Measurements from ENCODE around the gene SNRK.
"Not testable (repeated sequence)": the region's sequence is repeated elsewhere in the genome, so short reads cannot be mapped to it uniquely, and the experiment has no call there.

SNRK gene

DNA sequence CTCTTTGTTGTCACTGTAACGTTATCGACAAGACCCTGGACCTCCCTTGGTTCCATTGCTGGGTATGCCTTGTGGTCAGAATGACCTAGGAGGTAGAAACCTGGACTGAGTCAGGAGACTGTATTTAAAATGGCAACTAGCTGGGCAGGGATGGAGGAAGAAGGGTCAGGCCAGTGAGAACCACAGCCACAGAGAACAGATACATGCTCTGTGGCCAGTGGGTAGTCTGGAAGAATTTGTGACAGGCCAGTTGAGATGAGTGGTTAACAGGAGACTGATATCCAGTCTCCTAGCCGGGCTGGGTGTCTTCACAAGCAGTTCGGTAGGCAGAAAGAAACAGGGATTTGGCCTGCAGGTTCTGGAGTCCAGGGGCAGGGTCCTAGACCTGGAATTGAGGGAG, 58.9 kb downstream of the SNRK start:
- no peak for DNase-seq

DNA sequence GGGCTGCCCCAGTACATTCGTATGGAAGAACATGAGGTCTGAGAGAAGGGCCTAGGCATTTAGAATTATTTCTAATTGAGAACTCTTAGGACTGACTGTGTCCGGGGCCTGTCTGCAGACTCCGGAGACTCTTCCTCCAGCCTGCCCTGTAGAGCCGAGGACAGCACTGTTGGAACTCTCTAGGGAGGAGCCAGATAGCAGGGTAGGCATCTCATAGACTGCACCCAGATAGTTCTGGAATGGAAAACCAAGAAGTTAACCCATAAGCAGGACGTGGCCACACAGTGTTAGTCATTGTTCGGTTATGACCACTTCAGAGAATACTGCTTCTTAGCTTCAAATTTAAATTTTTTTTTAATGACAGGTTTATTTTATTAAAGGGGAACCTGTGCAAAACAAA, 59.5 kb downstream of the SNRK start:
- no peak for DNase-seq

DNA sequence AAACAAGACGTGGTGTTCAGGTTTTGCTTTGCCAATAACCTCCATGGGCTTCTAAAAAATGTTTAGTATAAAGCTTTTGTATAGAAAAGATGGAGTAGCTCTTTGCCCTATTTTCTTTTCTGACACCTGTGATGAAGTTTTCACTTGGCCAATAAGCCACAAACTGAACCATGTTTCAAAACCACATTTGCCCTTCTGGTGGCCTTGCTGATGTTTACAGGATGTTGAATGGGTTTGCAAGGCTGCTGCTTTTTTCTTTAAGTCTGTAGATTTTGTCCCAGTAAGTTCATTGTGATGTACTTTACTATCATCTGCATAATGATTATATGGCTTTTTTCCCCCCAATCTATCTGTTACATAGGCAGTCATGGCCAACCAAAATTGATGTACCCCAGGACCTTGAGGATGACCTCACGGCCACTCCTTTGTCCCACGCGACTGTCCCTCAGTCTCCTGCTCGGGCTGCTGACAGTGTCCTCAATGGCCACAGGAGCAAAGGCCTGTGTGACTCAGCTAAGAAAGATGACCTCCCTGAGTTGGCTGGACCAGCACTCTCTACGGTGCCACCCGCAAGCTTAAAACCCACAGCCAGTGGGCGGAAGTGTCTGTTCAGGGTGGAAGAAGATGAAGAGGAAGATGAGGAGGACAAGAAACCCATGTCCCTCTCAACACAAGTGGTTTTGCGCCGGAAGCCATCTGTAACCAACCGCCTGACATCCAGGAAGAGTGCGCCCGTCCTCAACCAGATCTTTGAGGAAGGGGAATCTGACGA, 60.8 kb downstream of the SNRK start:
- DNase-seq: no peak

DNA sequence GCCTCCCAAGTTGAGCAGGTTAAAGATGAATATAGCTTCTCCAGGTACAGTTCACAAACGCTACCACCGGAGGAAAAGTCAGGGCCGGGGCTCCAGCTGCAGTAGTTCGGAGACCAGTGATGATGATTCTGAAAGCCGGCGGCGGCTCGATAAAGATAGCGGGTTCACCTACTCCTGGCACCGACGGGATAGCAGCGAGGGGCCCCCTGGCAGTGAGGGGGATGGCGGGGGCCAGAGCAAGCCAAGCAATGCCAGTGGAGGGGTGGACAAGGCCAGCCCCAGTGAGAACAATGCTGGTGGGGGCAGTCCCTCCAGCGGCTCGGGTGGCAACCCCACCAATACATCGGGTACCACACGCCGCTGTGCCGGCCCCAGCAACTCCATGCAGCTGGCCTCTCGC, 61.4 kb downstream of the SNRK start:
- DNase-seq: no peak

DNA sequence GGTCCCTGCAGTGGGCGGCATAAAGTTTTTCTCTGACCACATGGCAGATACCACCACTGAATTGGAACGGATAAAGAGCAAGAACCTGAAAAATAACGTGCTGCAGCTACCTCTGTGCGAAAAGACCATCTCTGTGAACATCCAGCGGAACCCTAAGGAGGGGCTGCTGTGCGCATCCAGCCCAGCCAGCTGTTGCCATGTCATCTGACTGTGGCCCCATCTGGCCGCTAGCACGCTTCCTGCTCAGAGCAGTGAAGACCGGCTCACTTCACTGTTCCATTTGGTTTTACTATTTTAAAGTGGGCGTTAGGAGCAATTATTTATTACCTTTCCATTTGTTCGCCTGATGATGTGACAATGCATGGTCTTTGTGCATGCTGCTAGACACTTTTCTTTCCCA, 62.0 kb downstream of the SNRK start:
- DNase-seq: no peak

DNA sequence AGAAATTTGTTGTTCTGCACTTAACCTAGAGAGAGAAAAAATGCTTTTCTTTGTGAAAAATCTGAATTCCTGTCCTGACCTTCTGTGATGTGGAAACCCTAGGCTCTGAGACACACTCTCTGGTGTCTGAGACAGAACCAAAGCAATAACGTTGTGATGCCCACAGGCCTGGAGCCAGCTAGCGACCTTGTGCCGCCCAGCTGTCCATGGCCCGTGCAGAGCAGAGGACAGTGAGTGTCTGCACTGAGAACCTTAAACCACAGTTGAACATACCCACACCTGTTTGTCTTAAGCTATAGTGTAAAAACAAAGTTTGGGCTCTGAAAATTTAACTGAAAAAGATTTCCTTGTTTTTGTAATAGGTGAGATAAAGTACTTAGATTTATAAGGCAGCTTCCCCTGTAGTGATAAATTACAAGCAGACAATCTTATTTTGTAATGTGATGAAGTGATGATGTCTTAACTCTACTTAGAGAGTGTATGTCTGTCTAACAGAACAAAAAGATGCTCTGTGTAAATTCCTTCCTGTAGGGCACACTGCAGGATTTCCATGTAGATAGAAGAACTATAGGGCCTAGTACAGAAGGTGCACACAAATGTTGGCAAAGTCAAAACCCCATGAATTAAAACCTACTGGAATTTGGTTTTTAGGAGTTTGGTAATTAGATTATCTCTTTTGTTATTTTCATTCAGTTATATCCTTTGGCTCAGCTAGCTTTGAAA, 62.7 kb downstream of the SNRK start:
- no peak for DNase-seq

DNA sequence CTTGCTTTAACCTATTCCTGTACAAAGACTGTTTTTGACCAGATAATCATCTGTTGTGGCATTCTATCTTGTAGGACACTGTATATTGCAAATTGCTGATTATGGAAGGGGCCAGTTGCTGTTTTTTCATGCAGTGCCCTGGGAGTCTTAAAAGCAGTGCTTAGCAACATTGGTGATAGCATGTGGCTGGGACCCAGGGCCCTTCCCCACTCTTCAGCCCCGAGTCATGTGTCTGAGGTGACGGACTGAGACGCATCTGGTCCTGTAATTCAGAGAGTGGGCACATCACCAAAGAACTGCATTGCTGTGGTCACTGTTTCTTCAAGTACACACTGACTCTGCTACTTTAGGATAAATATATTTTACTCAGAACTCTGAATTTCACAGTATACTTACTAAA, 63.4 kb downstream of the SNRK start:
- no peak for DNase-seq

DNA sequence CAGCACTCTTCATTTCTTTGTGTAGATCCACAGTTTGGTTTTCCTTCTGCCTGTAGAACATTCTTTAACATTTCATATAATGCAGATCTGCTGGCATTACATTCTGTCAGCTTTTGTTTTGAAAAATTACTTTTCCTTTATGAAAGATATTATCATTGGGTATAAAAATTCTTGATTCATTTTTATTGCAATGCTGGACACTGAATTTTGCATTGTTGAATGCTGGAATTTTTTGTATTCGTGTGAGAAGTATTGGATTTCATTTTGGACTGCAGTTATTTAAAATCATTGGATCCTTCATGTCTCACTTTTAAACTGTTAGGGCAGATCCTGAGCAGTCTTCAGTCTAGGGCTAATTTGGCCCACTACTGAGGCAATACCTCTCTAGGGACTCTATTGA, 67.1 kb downstream of the SNRK start:
- no peak for DNase-seq

DNA sequence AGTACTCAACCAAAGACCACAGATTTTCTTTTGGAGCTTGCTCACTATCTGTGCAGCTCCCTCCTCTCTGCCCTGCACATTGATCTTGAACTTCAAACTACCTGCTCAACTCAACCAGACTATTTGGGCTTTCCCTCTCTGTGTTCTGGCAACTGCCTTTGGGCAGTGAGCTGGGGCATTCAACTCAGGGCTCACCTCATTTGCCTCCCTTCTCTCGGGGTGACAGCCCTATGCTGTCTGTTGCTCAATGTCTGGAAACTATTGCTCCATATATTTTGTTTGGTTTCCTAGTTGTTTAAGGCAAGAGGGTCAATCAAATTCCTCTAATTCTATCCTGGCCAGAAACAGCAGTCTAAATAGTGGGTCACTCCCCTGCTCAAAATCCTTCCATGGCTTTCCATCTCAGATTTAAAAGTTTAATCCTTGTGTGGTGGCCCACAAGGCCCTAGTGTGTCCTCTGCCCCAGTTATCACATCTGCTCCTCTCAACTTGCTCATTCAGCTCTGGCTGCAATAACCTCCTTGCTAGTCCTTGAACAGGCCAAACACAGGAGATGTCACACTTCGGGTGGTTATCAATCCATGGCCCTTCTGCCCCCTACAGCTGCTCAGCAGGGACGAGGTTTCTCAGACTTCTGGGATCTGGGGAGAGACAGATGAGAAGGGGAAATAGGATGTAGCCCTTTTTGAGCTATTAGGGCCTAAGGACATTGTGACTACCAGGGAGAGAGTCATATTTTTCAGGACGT, 67.8 kb downstream of the SNRK start:
- no peak for DNase-seq

DNA sequence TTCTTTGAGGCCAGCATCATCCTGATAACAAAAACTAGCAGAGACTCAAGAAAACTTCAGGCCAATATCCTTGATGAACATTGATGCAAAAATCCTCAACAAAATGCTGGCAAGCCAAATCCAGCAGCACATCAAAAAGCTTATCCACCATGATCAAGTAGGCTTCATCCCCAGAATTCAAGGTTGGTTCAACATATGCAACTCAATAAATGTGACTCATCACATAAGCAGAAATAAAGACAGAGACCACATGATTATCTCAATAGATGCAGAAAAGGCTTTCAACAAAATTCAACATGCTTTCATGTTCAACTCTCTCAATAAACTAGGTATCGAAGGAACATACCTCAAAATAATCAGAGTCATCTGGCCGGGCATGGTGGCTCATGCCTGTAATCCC, 69.7 kb downstream of the SNRK start:
- not testable (repeated sequence) for DNase-seq

DNA sequence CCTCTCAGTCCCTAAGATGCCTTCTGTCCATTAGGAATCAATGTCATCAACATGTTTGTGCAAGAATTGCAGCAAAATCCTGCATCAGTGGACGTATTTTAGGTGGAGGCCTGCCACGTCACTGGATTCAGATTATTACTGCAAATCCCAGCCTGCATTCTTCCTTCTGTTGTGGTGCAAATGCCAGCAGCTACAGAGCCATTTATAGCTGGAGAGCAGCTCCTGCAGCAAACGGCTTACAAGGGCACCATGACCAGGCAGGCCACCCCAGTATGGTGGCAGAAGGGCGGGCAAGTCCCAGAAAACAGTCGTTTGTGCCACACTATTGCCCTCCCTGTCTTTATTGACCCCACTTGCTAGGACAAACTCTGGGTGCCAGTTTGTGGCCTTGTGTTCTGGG, 74.7 kb downstream of the SNRK start:
- DNase-seq: no peak

DNA sequence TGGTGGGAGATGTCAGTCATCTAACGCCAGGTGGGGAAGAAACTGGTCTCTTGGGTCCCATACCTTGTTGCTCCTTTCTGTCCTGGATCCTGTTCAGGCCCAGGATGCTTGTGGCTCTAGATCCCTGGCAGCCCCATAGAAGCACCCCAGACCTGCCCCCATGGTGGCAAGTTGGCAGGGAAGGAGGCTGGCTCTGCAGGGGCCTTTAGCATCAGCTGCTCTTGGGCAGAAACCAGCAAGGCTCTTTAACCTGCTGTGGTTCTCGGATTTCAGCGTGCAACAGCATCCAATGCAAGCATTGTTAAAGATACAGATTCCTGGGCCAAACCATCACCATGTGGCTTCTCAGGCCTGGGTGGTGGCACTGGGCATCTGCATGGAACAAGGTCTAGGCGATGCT, 75.8 kb downstream of the SNRK start:
- no peak for DNase-seq

DNA sequence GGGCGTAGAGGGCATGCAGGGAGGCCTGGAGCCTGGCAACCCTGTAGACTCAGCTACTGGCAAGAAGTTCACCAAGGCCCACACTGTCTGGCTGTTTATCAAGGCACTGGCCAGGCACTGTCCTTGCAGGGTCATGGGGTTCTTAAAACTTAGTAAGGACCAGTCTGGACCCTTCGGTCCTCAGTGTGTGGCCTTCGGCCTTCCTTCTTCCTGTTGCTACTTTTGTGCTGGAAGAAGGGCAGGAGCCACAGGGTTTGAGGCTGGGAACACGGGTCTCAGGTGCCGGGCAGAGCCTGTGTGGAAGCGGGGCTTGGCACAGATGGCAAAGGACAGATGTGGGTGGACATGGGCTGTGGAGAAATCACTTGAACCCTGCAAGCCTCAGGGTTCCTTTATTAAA, 76.6 kb downstream of the SNRK start:
- no peak for DNase-seq

DNA sequence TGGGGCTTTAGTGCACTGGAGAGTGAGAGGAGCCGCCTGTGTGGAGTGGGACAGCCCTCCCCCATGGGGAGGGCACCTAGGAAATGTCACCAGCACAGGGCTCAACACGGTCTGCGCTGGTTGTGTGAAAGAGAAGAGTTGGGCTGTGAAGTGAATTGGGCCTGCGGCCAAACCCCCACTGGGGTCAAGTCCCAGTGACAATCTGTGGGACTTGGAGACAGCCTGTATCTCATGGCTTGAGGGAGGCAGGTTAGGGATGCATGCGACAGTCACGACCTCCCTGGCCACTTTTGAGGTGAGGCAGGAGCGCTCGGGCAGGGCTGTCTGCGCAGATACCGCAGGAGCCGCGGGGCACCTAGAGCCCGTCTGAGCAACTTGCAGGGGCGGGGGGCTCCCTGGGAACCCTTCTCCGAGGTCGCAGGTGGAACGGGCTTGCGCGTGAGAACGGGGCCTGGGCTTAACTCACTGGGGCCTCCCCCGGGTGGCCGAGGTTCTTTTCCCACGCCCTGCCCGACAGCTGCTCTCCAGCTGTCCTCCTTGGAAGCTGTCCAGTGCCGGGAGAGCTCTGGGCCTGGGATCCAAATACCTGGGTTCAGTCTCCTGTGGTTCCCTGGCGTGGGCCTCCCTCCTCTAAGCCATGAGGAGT, 77.4 kb downstream of the SNRK start:
- peak; percentile 21 for DNase-seq

DNA sequence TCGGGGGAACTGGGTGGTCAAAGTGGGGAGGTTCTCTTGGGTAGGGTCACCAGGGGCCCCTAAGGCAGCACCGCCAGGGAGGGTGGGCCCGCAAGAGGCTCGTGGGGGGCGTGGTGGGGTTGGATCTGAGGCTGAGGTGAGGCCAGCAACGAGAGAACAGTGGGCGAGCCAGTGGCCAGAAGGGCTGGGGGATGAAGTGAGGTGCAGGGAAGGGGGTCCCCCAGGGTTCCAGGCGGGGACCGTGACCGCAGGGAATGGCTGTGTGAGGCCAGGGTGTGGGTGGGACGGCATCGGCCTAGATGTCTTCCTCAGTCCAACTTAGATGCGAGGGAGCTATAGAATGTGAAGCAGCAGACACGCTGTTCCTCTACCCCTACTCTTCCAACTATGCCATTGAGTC, 78.2 kb downstream of the SNRK start:
- DNase-seq: no peak

DNA sequence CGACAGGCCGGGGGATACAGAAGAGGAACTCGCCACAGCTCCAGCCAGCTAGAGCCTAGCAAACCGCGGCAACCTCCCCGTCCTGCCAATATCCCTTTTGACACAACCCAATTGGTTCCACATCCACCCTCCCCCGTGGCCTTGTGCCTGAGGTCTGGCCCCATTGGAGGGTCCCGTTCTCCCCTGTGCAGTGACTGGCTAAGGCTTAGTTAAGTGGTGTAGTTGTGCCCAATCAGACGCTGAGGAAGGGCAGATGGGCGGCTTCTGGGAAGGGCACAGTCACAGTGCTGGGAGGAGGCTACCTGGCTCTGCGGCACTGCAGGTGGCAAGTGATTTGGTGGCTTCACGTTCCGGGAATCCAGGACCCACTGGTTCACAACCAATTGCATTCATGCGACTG, 78.6 kb downstream of the SNRK start:
- no peak for DNase-seq

DNA sequence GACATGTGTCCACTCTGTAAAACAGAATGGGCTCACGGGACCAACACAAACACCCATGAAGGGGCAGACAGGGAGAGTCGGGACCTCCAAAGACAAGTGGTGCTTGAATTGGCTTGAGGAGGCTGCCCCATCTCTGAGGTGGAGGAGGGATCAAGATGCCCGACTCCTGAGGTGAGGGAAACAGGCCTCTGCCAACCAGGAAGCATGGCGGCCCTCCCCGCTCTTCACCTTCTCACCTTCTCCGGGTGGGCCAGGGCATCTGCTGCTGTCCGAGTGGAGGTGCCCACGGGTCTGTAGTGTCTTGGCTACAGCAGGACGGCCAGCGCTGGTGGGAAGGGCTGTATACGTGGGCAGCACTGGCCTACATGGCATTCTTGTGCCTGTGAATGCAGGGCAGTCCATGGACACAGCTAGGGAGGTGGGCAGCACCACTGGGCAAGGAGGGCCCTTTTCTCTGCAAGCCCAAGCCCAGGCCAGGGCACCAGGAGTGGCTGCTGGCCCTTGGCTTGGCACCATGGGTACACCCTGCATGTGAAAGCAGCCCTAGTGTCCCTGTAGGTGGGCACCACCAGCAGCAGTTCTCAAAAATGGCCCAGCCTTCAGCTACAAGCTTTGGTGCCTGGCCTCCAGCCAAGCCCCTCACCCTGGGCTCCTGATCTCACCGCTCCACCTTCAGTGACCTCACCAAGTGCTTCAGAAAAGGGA, 79.4 kb downstream of the SNRK start:
- DNase-seq: no peak

DNA sequence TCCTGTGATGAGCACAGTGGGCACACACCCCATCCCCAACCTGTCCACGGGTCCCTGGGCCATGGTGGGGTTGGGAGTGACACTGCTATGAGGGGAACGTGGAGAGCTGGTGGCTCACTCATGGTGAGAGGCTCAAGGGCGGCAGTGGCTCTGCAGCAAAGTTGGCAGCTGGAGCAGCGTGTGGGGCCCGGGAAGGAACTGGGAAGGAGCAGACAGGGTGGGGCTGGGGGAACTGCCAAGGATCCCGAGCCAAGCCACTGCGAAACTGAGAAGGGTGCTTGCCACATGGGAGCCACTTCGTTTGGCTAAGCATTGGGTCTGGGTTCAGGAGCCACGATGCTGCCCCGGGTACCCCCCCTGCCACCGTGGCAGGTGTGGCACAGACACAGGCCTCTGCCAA, 80.1 kb downstream of the SNRK start:
- DNase-seq: no peak

DNA sequence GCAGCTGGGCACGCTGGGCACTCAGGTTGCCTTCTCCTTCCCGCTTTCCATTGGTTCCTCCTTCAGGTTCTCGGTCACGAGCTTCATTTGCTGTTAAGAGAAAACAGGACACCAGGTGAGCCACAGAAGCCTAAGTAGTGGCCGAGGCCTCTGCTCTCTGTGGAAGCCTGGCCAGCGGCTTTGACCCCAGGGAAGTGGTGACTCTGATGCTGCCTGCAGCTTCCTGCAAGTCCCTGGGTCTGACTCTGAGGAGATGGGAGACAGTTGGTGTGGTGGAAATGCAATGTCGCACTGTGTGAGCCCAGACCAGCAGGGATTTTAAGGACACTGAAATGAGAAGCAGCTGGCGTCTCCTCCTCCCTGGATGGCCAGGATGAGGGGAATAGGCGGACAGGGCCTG, 80.5 kb downstream of the SNRK start:
- DNase-seq: no peak

DNA sequence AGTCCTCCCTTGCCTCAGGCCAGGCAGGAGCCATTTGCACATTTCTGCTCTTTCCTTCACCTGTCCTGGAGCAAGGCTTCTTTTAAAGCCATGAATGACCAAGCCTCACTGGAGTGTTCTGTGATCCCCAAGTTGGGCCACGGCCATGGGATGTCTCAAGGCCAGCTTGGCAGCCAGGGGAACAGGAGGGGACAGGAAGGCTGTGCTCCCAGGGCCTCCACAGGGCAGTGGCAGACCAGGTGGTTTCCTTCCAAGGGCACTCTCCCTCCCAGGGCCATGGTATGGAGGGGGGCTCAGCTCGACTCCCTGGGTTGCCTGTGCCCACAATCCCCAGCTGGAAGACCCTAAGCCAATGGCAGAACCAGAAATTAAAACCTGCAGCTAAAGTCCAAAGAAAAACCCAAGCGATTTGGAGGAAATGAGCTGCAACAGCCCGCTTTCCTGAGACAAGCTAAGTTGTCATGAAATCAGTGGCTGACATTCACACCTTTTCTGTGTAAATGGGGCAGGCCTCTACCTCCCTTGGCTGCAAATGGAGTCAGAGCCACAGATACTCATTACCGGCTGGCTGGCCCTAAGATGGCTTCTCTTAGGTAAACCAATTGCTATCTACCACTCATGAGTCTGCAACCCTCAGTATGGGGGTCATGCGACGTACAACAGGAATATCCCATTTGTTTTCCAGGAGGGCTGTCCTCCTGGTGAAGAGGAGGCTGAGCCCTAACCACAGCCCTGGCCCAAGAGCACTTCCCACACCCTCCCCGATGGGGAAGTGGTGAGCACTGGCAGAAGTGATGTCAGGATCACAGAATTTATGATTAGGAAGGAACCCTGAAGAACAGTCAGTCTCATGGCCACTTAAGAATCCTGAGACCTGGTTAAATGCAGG, 83.3 kb downstream of the SNRK start:
- no peak for DNase-seq

DNA sequence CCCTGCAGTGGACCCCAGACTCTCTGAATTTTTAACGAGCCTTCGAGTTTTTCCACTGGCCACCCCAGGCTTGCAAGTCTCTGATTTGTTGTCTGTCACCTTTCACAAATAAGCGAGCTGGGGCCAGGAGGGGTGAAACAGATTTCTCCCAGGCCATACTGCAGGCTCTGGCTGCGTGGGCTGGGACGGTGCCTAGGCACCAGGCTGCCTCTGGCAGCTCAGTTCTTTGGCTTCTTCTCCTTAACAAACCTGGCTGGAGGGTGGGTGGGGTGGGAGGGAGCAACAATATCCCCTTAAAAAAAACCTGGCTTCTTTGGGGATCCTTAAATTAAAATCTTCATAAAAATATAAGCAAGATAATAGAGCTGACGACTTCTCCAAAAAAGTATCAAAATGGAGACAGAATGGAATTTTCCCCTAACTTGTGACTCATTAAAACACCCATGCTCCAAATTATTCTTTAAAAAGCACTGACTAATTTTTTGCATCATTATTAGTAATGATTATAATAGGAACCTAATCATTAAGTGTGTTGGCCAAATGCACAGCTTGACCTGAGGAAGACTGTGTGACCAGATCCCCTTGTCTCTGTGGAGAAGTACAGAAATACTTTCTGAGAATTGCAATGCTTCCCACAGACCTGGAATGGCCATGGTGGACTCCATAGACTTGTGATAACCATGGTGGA, 84.1 kb downstream of the SNRK start:
- no peak for DNase-seq

Data from right kidney (tissue), 1 donor.